Endothelial cell of umbilical vein (primary cell): ENCODE results near the gene SFXN2. TPM values are rescaled to one million over a fixed set of nuclear protein-coding genes. Genes with fewer than 3 reads are reported as not detected.

Experiments
- BruUV-seq: library from RNA; stranded (reverse); fragments of 400-500 nt; replicated peaks from 2 replicates; lab custom pipeline; 2021; lab: Mats Ljungman, UMichigan
- CTCF ChIA-PET: fragments of 300-600, 350-600 bp; sonication (Branson Sonifier 250); formaldehyde crosslinking; loops from one replicate; lab custom pipeline; 2021; ENCODE audit warnings: antibody characterized with exemption, inconsistent platforms; lab: Charles Lee
- POLR2A ChIA-PET: fragments of 300-600, 350-600 bp; sonication (Branson Sonifier 250); formaldehyde crosslinking; loops from one replicate; lab custom pipeline; 2021; ENCODE audit warnings: antibody characterized with exemption, inconsistent platforms; lab: Charles Lee
- DNase-seq: peaks from one replicate; pipeline ENCODE4 v3.0.0-alpha.2; 2011; ENCODE audit warnings: low read depth, low spot score
- FAIRE-seq: peaks from 2 replicates; lab custom pipeline; 2011; peaks lifted over from hg19 to GRCh38; lab: Jason Lieb, UNC
- H2AFZ ChIP-seq: 2 replicates; pipeline ENCODE4 v1.6.0; 2012; ENCODE audit warnings: low read depth, low read length, control low read depth, inconsistent platforms
- H3K27ac ChIP-seq: 2 replicates; pipeline ENCODE4 v1.5.1; 2011; ENCODE audit warnings: low read depth, mild to moderate bottlenecking, control low read depth, low read length, moderate library complexity; ENCODE audit not compliant: insufficient read depth
- H3K27me3 ChIP-seq, 2 experiments: 2 replicates each; pipeline versions ENCODE4 v1.6.0 to v1.6.1; 2011; ENCODE audit warnings: low read length in 2 of 2, mixed read lengths in 1 of 2; ENCODE audit not compliant: control insufficient read depth in 2 of 2, insufficient read depth in 2 of 2
- H3K36me3 ChIP-seq, 2 experiments: 2 replicates in 1 of 2; 3 replicates in 1 of 2; pipeline ENCODE4 v1.5.1; 2011; ENCODE audit warnings: low read length in 2 of 2, mild to moderate bottlenecking in 1 of 2, moderate library complexity in 1 of 2; ENCODE audit not compliant: control insufficient read depth in 2 of 2, insufficient read depth in 2 of 2; ENCODE audit errors: extremely low read depth in 1 of 2
- H3K4me1 ChIP-seq: 3 replicates; pipeline ENCODE4 v1.5.1; 2011; ENCODE audit warnings: mild to moderate bottlenecking, low read length; ENCODE audit not compliant: control insufficient read depth, insufficient read depth; ENCODE audit errors: extremely low read depth
- H3K4me2 ChIP-seq: 2 replicates; pipeline ENCODE4 v1.6.1; 2011; ENCODE audit warnings: low read length, control low read depth, mixed read lengths; ENCODE audit not compliant: insufficient read depth
- H3K4me3 ChIP-seq, 3 experiments: fragments of 200-600 bp in 1 of 3; sonication (generic), shearing (Covaris generic) in 1 of 3; replicated peaks in 1 of 3; 2 replicates each; pipeline ENCODE4 v1.5.1; 2011 to 2016; ENCODE audit warnings: control low read depth in 3 of 3, low read length in 3 of 3, mild to moderate bottlenecking in 2 of 3, inconsistent platforms in 1 of 3, low read depth in 1 of 3, moderate library complexity in 1 of 3; ENCODE audit not compliant: insufficient read depth in 1 of 3
- H3K79me2 ChIP-seq: 2 replicates; pipeline ENCODE4 v1.6.0; 2012; ENCODE audit warnings: low read length, inconsistent platforms; ENCODE audit not compliant: control insufficient read depth, insufficient read depth
- H3K9ac ChIP-seq: replicated peaks from 2 replicates; pipeline ENCODE3; 2011; ENCODE audit warnings: low read length, control low read depth; ENCODE audit not compliant: insufficient read depth; ENCODE audit errors: extremely low read depth
- H3K9me1 ChIP-seq: replicated peaks from 3 replicates; pipeline ENCODE4 v1.6.0; 2011; ENCODE audit warnings: mild to moderate bottlenecking, low read length; ENCODE audit not compliant: control insufficient read depth, insufficient read depth; ENCODE audit errors: extremely low read depth
- H3K9me3 ChIP-seq: replicated peaks from 2 replicates; pipeline ENCODE4 v1.5.1; 2012; ENCODE audit warnings: low read length, inconsistent platforms; ENCODE audit not compliant: control insufficient read depth, insufficient read depth
- H4K20me1 ChIP-seq: replicated peaks from 2 replicates; pipeline ENCODE3; 2011; ENCODE audit warnings: mild to moderate bottlenecking, low read length; ENCODE audit not compliant: control insufficient read depth, insufficient read depth; ENCODE audit errors: extremely low read depth
- CTCF ChIP-seq, 2 donors: IDR thresholded peaks; 1 replicate in 1 of 2; 2 replicates in 1 of 2; pipeline ENCODE4 v1.5.1; 2011; ENCODE audit warnings: low read length in 2 of 2, mild to moderate bottlenecking in 2 of 2, moderate library complexity in 2 of 2, control low read depth in 1 of 2, inconsistent platforms in 1 of 2, low read depth in 1 of 2; ENCODE audit not compliant: insufficient read depth in 1 of 2; ENCODE audit errors: extremely low read depth in 1 of 2
- EZH2 ChIP-seq: IDR thresholded peaks from 2 replicates; pipeline ENCODE4 v1.6.1; 2012; ENCODE audit warnings: borderline replicate concordance, low read depth, mild to moderate bottlenecking, moderate library complexity, low read length, inconsistent platforms; ENCODE audit not compliant: severe bottlenecking
- FOS ChIP-seq: IDR thresholded peaks from 2 replicates; pipeline ENCODE4 v1.6.1; 2011; ENCODE audit warnings: mild to moderate bottlenecking, low read length, moderate library complexity, borderline replicate concordance; ENCODE audit not compliant: insufficient read depth
- JUN ChIP-seq: IDR thresholded peaks from 2 replicates; pipeline ENCODE4 v1.6.1; 2011; ENCODE audit warnings: borderline replicate concordance, low read depth; ENCODE audit not compliant: insufficient read length, insufficient read depth
- dilution Hi-C: fragments of 300-500 bp; cut with MboI; formaldehyde crosslinking; loops from one replicate; pipeline ENCODE4 v1.15.0; 2019; ENCODE audit warnings: low sequenced_read_pairs; ENCODE audit not compliant: extremely low pct_ligation_motif_present
- intact Hi-C: fragments of 100-400 bp; cut with micrococcal nuclease; formaldehyde crosslinking; loops from one replicate; pipeline ENCODE4 v1.10.0; 2022
- polyA plus RNA-seq, 4 experiments: library from polyadenylated mRNA; depleted of rRNA in 3 of 4; stranded (reverse) in 3 of 4; unstranded in 1 of 4; fragments of >200 nt; gene quantifications; 2 replicates each; pipeline versions ENCODE4 v1.2.1 to v1.2.3, GENCODE V29; 2011 to 2012; ENCODE audit warnings: missing spikeins in 1 of 4
- total RNA-seq: library from RNA; stranded (reverse); gene quantifications from 2 replicates; pipeline ENCODE4 v1.2.3, GENCODE V29; 2021

The SFXN2 gene
- total and polyA plus RNA-seq, 2 donors (not counting 3 experiments of a cell fraction or from before 2014, with no cell fraction given) = 9.8 to 17.0 TPM

- peaks cover 11% of the 10 kb centered on the region for H3K79me2 ChIP-seq
Measured at GRCh38 chr10:102770792-102771191, 56.4 kb downstream of the SFXN2 start.

More at GRCh38 chr10:102770792-102771191, 56.4 kb downstream of the SFXN2 start:
- dilution Hi-C loops = no loop called here
- H3K9ac ChIP-seq = no peak overlapping the region
- H3K4me1 ChIP-seq = peaks cover 33% of the 10 kb centered on the region
- H3K9me3 ChIP-seq = no peaks in the 10 kb centered on the region
- H2AFZ ChIP-seq = no peak overlapping the region
- ChIA-PET CTCF (interaction anchor here (1.0 to 1.2 kb wide), 2 partner anchors 17 to 19 kb away, joined by 3 read pairs; no protein-coding TSS in a partner anchor), POLR2A (no interaction called here)
- intact Hi-C loops = no loop called here
- no peaks in the 10 kb centered on the region for H4K20me1 ChIP-seq
- H3K4me2 ChIP-seq = no peak overlapping the region
- no peak overlapping the region for H3K4me3 ChIP-seq
- no peaks in the 10 kb centered on the region for H3K36me3 ChIP-seq
- no TSS peak for BruUV-seq
- no peak overlapping the region for H3K27ac ChIP-seq
- TF ChIP-seq EZH2 = no peak
- no peak for TF ChIP-seq FOS
- TF ChIP-seq JUN = no peak
- no peak for TF ChIP-seq CTCF (IDR thresholded peaks at IDR 0.05; ENCODE audit: extremely low read depth in 1 of 2, insufficient read depth in 1 of 2, low read depth in 1 of 2, low read length in 2 of 2)
- H3K9me1 ChIP-seq = no peaks in the 10 kb centered on the region
- FAIRE-seq (no peak), DNase-seq (no peak)
- H3K27me3 ChIP-seq = no peaks in the 10 kb centered on the region
